Smooth muscle cell (in vitro differentiated cells): ENCODE results near the gene RBM34. TPM values are rescaled to one million over a fixed set of nuclear protein-coding genes. Genes with fewer than 3 reads are reported as not detected.

Experiments used
- DNase-seq: peaks from one replicate; lab custom pipeline; 2025; ENCODE audit not compliant: unreplicated experiment; lab: John Stamatoyannopoulos, UW
- H2AFZ ChIP-seq: fragments of 200-600 bp; sonication (generic); 2 replicates; pipeline ENCODE4 v1.6.0; 2016; ENCODE audit warnings: antibody characterized with exemption, low read depth, mild to moderate bottlenecking
- H3F3A ChIP-seq: fragments of 200-600 bp; sonication (generic); 2 replicates; pipeline ENCODE4 v1.6.0; 2017; ENCODE audit warnings: antibody characterized with exemption, low read depth
- H3K27ac ChIP-seq: fragments of 200-600 bp; sonication (generic); 2 replicates; pipeline ENCODE4 v1.5.1; 2016; ENCODE audit warnings: low read depth, mild to moderate bottlenecking
- H3K27me3 ChIP-seq: fragments of 200-600 bp; sonication (generic); 2 replicates; pipeline ENCODE4 v1.6.1; 2016; ENCODE audit warnings: low read depth, mild to moderate bottlenecking
- H3K36me3 ChIP-seq: fragments of 200-600 bp; sonication (generic); 2 replicates; pipeline ENCODE4 v1.5.1; 2016; ENCODE audit warnings: low read depth
- H3K4me1 ChIP-seq: fragments of 200-600 bp; sonication (generic); 2 replicates; pipeline ENCODE4 v1.5.1; 2016; ENCODE audit warnings: low read depth
- H3K4me2 ChIP-seq: fragments of 200-600 bp; sonication (generic); 2 replicates; pipeline ENCODE4 v1.6.0; 2016; ENCODE audit warnings: mild to moderate bottlenecking
- H3K4me3 ChIP-seq: fragments of 200-600 bp; sonication (generic); 2 replicates; pipeline ENCODE4 v1.5.1; 2016; ENCODE audit warnings: mild to moderate bottlenecking
- H3K79me2 ChIP-seq: fragments of 200-600 bp; sonication (generic); 2 replicates; pipeline ENCODE4 v1.6.0; 2016; ENCODE audit warnings: low read depth, mild to moderate bottlenecking
- H3K9ac ChIP-seq: fragments of 200-600 bp; sonication (generic); 2 replicates; pipeline ENCODE4 v1.6.0; 2016; ENCODE audit warnings: low read depth
- H3K9me3 ChIP-seq: fragments of 200-600 bp; sonication (generic); replicated peaks from 2 replicates; pipeline ENCODE4 v1.5.1; 2016; ENCODE audit warnings: low read depth
- H4K20me1 ChIP-seq: fragments of 200-600 bp; sonication (generic); 2 replicates; pipeline ENCODE4 v1.6.0; 2016; ENCODE audit warnings: low read depth
- CTCF ChIP-seq: fragments of 200-600 bp; sonication (generic); IDR thresholded peaks from 2 replicates; pipeline ENCODE4 v1.5.1; 2017; ENCODE audit warnings: borderline replicate concordance, mild to moderate bottlenecking, antibody characterized with exemption; ENCODE audit not compliant: insufficient read depth, poor library complexity, severe bottlenecking
- WGBS: methylation state at CpG from one replicate; pipeline ENCODE4 v1.1.7; 2016; ENCODE audit warnings: low lambda C conversion rate; 5-methylcytosine and 5-hydroxymethylcytosine counted together
- polyA plus RNA-seq: library from polyadenylated mRNA; unstranded; fragments of >200 nt; fragmentation: Nextera tagmentation; extraction: Ambion mirVana; gene quantifications from 2 replicates; pipeline ENCODE4 v1.2.1, GENCODE V29; 2016
- total RNA-seq: library from RNA; depleted of rRNA; stranded (reverse); fragments of >200 nt; gene quantifications from 2 replicates; pipeline ENCODE4 v1.2.3, GENCODE V29; 2014

Gene RBM34
- total and polyA plus RNA-seq, 2 experiments from 2014 or later: 59.9 to 68.0 TPM

GRCh38 chr1:235176486-235176885 lies 15.4 kb upstream of the RBM34 start:
- Histone ChIP-seq H3K27ac (no peak overlapping the region), H3K4me2 (no peak overlapping the region), H3K27me3 (no peaks in the 10 kb centered on the region), H3K36me3 (peaks cover 8% of the 10 kb centered on the region), H2AFZ (no peak overlapping the region), H3K9ac (no peak overlapping the region), H4K20me1 (peaks cover 19% of the 10 kb centered on the region), H3K9me3 (no peaks in the 10 kb centered on the region), H3K4me1 (no peaks in the 10 kb centered on the region), H3K79me2 (peaks cover 33% of the 10 kb centered on the region), H3F3A (no peaks in the 10 kb centered on the region), H3K4me3 (no peak overlapping the region)
- TF ChIP-seq CTCF: no peak
- no peak for DNase-seq
- WGBS: 98% methylated on average over 7 of the region's 7 CpGs

- no peaks in the 10 kb centered on the region for H3K4me1 ChIP-seq
- TF ChIP-seq CTCF: no peak
- no peak overlapping the region for H3K9ac ChIP-seq
- no peaks in the 10 kb centered on the region for H4K20me1 ChIP-seq
- no peak overlapping the region for H3K4me3 ChIP-seq
- H3K9me3 ChIP-seq: no peaks in the 10 kb centered on the region
- H3K36me3 ChIP-seq: peaks cover under 1% of the 10 kb centered on the region
- H3F3A ChIP-seq: no peaks in the 10 kb centered on the region
- H2AFZ ChIP-seq: no peak overlapping the region
- H3K4me2 ChIP-seq: no peak overlapping the region
- H3K27me3 ChIP-seq: no peaks in the 10 kb centered on the region
- H3K27ac ChIP-seq: no peak overlapping the region
- H3K79me2 ChIP-seq: peaks cover 6% of the 10 kb centered on the region
- no peak for DNase-seq
Measured at GRCh38 chr1:235169986-235170385, 8.9 kb upstream of the RBM34 start.

DNA sequence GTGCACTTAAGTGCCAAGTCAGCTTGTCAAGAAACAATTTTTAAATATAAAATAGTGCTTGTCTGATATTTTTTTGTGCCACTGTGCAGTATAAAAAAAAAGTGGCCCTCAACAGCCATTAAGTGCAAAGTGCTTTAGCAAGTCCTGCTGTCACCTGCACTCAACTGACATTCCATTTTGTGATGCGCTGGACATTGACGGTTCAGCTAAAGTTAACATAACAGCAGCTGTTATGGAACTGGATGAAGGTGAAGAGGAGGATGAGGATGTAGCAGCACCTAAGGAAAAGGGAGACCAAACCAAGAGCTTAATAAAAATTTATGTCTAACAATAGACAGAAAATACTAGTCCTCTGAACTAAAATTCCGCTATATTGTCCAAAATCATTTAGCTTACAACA lies 7.3 kb upstream of the RBM34 start:
- H3K9me3 ChIP-seq: no peaks in the 10 kb centered on the region
- H3K27me3 ChIP-seq: no peaks in the 10 kb centered on the region
- no peak overlapping the region for H3K4me3 ChIP-seq
- no peaks in the 10 kb centered on the region for H3K4me1 ChIP-seq
- H3K4me2 ChIP-seq: no peak overlapping the region
- WGBS: 97% methylated on average over 3 of the region's 3 CpGs
- H3K9ac ChIP-seq: no peak overlapping the region
- H3F3A ChIP-seq: no peaks in the 10 kb centered on the region
- no peak for TF ChIP-seq CTCF
- no peak overlapping the region for H3K27ac ChIP-seq
- DNase-seq: no peak
- no peaks in the 10 kb centered on the region for H3K79me2 ChIP-seq
- no peaks in the 10 kb centered on the region for H4K20me1 ChIP-seq
- no peaks in the 10 kb centered on the region for H3K36me3 ChIP-seq
- no peak overlapping the region for H2AFZ ChIP-seq

DNA sequence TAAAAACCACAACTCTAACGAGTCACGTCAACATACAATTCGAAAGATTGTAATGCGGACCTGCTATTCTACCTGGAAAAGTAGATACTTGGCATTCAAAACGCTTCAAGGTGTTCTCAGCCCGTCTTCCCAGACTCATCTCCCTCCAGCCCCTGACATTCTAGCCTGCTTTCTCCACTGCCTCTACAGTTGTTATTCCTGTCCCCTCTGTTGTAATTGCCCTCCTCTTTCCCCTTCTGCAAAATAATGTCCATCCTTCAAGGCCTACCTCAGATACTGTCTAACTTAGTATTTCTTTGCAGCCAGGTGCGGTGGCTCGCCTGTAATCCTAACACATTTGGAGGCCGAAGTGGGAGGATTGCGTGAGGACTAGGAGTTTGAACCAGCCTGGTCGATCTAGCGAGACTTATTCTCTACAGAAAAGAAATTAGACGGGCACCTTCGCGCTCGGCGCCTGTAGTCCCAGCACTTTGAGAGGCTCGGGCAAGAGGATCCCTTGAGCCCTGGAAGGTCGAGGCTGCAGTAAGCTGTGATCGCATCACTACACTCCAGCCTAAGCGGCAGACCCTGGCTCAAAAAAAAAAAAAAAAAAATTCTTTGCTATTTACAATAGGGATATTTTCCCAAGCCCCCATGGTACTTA lies 756 bp upstream of the RBM34 start:
- WGBS: 66% methylated on average over 21 of the region's 21 CpGs
- H3K9ac ChIP-seq: peak overlapping the region; percentile 82
- H3K4me3 ChIP-seq: peak overlapping the region; percentile 71
- no peaks in the 10 kb centered on the region for H4K20me1 ChIP-seq
- no peak for DNase-seq
- no peaks in the 10 kb centered on the region for H3K9me3 ChIP-seq
- H3F3A ChIP-seq: no peaks in the 10 kb centered on the region
- H3K4me2 ChIP-seq: peak overlapping the region; percentile 96
- no peak for TF ChIP-seq CTCF
- peak overlapping the region; percentile 82 for H3K27ac ChIP-seq
- H3K79me2 ChIP-seq: peaks cover 31% of the 10 kb centered on the region
- peak overlapping the region; percentile 86 for H2AFZ ChIP-seq
- no peaks in the 10 kb centered on the region for H3K36me3 ChIP-seq
- peaks cover 6% of the 10 kb centered on the region for H3K4me1 ChIP-seq
- H3K27me3 ChIP-seq: no peaks in the 10 kb centered on the region
